Fibroblast of mammary gland (primary cell): ENCODE results near the gene CTNNA3.

Source experiments
- DNase-seq: peaks from one replicate; pipeline ENCODE4 v3.0.0-alpha.2; 2010; ENCODE audit warnings: low read depth
- H3K4me3 ChIP-seq: 2 replicates; pipeline ENCODE4 v1.5.1; 2011; ENCODE audit warnings: low read depth, mild to moderate bottlenecking, low read length, moderate library complexity; ENCODE audit not compliant: control insufficient read depth
- TF ChIP-seq, protein P1 (sequence below): conservative IDR thresholded peaks from 2 replicates; pipeline ENCODE4 v1.5.1; 2011; ENCODE audit warnings: low read depth, low read length, inconsistent platforms; ENCODE audit not compliant: control insufficient read depth, insufficient read depth

Gene CTNNA3

DNA sequence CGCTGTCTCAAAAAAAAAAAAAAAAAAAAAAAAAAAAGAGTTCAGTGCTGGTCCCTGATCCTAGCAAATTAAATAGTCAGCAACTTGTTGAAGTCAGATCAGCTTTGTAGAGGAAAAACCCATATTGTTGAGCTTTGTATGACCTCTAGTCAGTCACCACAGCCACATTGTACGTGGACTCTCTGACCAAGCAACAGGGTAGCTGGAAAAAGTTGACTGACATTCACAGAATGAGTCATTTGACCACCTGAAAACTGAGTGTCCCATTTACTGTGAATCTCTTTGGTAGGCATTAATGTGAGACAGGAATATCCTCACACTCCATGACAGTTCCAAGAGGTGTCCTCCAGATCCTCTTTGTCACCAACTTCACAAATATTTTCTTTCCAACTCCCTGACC lies 399.1 kb downstream of the CTNNA3 start:
- DNase-seq: no peak
- TF ChIP-seq, protein P1, sequence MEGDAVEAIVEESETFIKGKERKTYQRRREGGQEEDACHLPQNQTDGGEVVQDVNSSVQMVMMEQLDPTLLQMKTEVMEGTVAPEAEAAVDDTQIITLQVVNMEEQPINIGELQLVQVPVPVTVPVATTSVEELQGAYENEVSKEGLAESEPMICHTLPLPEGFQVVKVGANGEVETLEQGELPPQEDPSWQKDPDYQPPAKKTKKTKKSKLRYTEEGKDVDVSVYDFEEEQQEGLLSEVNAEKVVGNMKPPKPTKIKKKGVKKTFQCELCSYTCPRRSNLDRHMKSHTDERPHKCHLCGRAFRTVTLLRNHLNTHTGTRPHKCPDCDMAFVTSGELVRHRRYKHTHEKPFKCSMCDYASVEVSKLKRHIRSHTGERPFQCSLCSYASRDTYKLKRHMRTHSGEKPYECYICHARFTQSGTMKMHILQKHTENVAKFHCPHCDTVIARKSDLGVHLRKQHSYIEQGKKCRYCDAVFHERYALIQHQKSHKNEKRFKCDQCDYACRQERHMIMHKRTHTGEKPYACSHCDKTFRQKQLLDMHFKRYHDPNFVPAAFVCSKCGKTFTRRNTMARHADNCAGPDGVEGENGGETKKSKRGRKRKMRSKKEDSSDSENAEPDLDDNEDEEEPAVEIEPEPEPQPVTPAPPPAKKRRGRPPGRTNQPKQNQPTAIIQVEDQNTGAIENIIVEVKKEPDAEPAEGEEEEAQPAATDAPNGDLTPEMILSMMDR: no peak
- no peak overlapping the region for H3K4me3 ChIP-seq

DNA sequence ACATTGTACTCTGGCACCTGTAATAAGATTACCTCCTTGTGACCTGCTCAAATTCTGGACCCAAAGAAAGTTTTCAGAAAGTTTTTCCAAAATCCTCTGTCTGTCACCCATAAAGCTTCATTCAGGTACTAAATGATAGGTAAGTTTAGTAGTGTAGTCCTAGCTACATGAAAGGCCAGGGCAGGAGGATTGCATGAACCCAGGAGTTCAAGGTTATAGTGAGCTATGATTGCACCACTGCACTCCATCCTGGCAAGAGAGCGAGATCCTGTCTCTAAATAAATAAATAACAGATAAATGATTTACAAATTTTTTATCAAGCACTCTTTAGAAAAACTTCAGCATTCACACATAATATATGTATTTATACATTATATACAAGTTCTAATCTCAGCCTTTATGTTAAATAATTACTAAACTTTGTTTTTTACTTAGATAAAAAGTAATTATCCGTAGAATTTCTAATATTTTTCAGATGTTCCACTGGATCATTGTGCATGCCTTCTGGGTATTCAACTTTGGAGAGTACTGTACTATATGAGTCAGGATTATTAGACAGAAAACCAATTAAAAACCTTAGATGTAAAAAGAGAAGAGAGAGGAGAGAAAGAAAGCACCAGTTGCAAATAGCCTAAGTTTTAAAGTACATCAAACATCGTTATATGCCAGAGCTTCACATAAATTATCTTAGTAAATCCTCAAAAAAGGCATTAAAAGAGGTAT lies 407.1 kb downstream of the CTNNA3 start:
- no peak for DNase-seq
- TF ChIP-seq, protein P1: no peak
- no peak overlapping the region for H3K4me3 ChIP-seq

DNA sequence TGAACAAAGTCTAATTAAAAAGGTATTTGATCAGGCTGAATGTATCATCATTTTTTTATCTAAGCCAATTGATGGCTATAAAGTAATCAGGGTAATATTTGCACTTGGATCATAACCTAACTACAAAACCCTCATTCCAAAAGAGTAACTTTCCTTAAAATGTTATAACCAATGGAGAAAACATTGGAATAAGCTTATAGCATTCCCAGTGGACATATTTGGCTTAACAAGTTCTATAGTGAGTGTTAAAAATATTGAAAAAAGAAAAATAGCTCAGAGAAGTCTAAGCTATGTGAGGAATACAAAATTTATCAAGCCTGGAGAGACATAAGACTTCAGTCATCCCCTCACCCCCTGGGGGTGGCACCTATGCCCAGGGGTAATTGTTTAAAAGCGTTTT lies 411.4 kb downstream of the CTNNA3 start:
- TF ChIP-seq, protein P1: no peak
- DNase-seq: no peak
- H3K4me3 ChIP-seq: no peak overlapping the region

DNA sequence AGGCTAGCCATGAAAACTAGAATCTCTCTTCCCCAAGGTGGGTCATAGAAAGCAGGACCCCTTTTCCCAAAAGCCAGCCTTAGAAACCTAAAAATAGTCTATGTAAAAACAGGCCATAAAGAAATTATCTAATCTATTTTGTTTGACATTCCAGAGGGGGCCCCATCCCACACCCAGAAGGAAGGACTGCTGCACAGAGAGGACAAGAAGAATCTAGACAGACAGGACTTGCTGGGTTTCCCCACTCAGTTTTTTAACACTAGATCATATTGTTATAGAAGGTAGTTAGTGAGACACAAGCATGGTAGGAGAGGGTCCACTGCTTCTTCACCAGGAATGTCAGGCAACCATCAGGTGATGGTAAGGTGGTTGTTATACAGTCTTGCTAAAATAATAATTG lies 413.1 kb downstream of the CTNNA3 start:
- TF ChIP-seq, protein P1: no peak
- H3K4me3 ChIP-seq: no peak overlapping the region
- no peak for DNase-seq

DNA sequence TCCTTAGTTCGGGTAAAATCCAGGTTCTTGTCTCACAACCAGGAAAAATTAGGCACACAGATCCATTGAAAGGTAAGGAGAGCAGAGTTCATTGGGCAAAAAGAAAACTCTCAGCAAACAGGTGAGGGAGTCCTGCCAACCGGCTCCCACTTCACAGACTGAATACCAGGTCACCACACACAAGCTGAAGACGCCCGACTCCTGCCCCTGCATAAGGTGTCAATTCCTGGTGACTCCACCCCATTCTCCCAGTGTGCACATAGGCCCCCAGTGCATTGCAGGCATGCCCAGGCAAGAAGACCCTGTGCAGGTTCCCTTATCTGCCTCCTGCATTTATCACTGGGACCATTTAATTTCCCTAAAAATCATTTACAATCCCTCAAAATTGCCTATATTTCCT lies 415.6 kb downstream of the CTNNA3 start:
- no peak for DNase-seq
- no peak overlapping the region for H3K4me3 ChIP-seq
- TF ChIP-seq, protein P1: no peak

- H3K4me3 ChIP-seq: no peak overlapping the region
- TF ChIP-seq, protein P1: no peak
- no peak for DNase-seq
Observed at GRCh38 chr10:67277402-67277801, 418.6 kb downstream of the CTNNA3 start.
